ENCODE data around the gene STPG4.

DNA sequence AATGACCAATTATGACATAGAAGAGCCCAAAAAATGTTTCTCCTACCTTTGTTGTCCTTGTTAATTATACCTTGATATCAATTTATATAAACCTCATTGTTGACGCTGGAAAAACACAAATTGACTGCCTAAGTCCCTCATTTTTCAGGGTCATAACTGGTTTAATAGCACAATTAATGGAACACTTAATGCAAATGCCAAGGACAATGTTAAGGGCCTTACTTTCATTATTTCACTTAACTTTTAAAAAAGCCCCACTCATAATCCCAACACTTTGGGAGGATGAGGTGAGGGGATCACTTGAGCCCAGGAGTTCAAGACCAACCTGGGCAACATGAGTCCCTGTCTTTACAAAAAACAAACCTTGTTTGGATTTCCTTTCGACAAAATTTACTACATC is 3.5 kb upstream of the STPG4 start:
- TF ChIP-seq EZH2 (IDR thresholded peaks at IDR 0.05; ENCODE audit: insufficient read depth, poor library complexity, severe bottlenecking), result no peak
- no peak for TF ChIP-seq EZH2phosphoT487 (IDR thresholded peaks at IDR 0.05; ENCODE audit: insufficient read depth, low read depth)

All from GM23248 (cell line).